ENCODE measurements around the gene ITFG2.

The ITFG2 gene

DNA sequence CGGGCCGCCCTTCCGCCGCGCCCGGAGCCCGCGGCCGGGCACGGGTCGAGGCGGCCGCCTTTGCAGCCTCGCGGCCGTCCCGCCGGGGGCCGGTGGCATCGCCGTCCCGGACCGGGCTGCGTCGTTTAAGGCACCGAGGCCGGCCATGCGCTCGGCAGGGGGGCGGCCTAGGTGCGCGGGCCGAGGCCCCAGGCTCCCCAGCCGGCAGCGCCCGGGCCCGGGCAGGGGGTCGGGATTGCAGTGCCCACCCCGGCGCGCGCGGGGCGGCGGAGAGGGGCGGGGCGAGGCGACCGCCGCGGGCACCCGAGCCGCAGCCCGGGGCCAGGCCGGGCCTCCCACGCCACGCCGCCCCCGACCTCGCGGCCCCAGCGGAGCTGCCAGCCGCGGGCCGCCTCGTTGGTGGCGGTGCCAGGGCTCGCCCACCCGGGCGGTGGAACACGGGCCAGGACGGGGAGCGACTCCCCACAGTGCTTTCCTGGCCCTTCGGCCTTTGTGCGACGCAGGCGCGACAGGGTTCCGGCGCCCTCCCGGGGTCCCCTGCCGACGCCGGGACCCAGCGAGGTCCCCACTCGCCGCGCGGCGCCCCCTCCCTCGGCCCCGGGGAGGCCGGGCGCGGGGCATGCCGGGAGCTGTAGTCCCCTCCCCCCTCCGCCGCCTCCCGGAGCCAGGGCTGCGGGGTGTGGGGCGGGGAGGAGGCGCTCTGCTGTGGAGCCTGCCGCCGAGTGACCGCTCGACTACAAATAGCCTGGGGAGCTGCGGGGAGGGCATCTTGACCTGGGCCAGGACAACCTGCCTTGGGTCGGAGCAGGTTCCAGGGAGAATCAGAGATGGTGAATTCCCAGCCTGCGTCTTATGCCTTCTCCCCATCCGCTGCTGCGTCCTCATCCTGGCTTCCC lies 16.9 kb upstream of the ITFG2 start:
- TF ChIP-seq, protein P1, sequence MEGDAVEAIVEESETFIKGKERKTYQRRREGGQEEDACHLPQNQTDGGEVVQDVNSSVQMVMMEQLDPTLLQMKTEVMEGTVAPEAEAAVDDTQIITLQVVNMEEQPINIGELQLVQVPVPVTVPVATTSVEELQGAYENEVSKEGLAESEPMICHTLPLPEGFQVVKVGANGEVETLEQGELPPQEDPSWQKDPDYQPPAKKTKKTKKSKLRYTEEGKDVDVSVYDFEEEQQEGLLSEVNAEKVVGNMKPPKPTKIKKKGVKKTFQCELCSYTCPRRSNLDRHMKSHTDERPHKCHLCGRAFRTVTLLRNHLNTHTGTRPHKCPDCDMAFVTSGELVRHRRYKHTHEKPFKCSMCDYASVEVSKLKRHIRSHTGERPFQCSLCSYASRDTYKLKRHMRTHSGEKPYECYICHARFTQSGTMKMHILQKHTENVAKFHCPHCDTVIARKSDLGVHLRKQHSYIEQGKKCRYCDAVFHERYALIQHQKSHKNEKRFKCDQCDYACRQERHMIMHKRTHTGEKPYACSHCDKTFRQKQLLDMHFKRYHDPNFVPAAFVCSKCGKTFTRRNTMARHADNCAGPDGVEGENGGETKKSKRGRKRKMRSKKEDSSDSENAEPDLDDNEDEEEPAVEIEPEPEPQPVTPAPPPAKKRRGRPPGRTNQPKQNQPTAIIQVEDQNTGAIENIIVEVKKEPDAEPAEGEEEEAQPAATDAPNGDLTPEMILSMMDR (IDR thresholded peaks at IDR 0.05; ENCODE audit: low read depth, low read length, missing control alignments), result no peak
- peak overlapping the region; percentile 76 for H3K4me3 ChIP-seq (ENCODE audit: low read depth, low read length)
- no peak for DNase-seq (ENCODE audit: low read depth)

DNA sequence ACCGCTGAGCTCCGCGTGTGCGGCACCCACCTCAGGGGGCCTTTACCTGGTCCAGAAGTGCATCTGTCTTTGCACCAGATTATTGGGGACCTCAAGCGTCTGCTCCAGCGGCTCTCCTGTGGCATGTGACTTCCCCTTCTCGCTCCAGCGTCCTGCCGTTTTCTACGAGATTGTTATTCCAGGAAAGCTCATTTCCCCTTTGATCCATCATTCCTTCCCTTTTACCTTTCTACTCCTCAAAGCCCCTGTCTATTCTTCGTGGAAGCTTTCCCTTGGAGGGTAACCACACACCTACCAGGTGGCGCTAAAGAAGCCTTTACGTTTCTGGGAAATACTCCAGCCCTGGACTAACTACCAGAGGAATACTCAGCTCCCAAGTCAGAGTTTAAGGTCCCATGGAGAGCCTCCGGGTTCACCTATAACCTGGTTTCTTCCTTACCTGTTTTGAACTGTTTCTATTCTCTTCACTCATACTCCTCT lies 16.2 kb upstream of the ITFG2 start:
- TF ChIP-seq, protein P1 (IDR thresholded peaks at IDR 0.05; ENCODE audit: low read depth, low read length, missing control alignments), result no peak
- H3K4me3 ChIP-seq (ENCODE audit: low read depth, low read length), result peak overlapping the region; percentile 76
- DNase-seq (ENCODE audit: low read depth), result no peak

DNA sequence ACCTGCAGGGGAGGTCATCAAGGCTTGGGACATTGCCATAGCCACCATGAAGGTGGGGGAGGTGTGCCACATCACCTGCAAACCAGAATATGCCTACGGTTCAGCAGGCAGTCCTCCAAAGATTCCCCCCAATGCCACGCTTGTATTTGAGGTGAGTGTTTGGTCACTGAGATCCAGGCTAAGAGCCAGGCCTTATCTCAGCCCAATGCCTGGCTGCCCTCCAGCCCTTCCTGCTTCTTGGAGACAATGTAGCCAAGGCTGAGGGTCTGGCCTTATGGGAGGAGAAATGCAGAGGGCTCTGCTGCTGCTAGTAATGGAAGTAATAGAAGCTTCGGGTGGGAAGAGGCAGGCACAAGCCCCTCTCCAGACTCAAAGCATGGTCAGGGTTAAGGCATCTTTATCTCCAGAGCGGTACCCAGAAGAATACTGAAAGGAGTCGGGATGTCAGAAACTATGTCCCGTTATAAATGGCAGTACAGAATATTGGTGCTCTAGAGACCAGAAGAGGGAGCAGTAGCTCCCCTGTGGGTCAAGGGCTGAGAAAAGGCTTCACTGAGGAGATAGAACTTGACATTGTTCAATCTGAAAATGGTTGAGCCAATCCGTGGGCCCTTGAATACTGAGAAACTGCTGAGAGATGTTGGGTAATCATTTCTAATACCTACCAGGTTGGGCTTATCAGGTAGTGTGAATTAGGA lies 14.6 kb upstream of the ITFG2 start:
- no peak overlapping the region for H3K4me3 ChIP-seq (ENCODE audit: low read depth, low read length)
- DNase-seq (ENCODE audit: low read depth), result no peak
- TF ChIP-seq, protein P1 (IDR thresholded peaks at IDR 0.05; ENCODE audit: low read depth, low read length, missing control alignments), result peak; percentile 8

DNA sequence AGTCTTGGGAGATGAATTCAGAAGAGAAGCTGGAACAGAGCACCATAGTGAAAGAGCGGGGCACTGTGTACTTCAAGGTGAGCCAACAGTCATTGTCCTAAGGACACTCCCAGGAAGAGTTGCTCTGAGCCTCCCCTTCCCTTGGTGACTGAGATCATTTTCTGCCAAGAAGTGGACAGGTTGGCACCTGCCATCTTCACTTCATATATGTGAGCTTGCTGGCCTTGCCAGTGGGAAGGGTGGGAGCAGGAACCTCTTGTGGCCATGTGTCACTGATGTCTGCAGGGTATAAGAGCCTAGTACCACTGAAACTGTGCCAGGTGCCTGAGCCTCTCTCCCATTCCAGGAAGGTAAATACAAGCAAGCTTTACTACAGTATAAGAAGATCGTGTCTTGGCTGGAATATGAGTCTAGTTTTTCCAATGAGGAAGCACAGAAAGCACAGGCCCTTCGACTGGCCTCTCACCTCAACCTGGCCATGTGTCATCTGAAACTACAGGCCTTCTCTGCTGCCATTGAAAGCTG lies 12.4 kb upstream of the ITFG2 start:
- no peak for DNase-seq (ENCODE audit: low read depth)
- no peak overlapping the region for H3K4me3 ChIP-seq (ENCODE audit: low read depth, low read length)
- TF ChIP-seq, protein P1 (IDR thresholded peaks at IDR 0.05; ENCODE audit: low read depth, low read length, missing control alignments), result no peak

DNA sequence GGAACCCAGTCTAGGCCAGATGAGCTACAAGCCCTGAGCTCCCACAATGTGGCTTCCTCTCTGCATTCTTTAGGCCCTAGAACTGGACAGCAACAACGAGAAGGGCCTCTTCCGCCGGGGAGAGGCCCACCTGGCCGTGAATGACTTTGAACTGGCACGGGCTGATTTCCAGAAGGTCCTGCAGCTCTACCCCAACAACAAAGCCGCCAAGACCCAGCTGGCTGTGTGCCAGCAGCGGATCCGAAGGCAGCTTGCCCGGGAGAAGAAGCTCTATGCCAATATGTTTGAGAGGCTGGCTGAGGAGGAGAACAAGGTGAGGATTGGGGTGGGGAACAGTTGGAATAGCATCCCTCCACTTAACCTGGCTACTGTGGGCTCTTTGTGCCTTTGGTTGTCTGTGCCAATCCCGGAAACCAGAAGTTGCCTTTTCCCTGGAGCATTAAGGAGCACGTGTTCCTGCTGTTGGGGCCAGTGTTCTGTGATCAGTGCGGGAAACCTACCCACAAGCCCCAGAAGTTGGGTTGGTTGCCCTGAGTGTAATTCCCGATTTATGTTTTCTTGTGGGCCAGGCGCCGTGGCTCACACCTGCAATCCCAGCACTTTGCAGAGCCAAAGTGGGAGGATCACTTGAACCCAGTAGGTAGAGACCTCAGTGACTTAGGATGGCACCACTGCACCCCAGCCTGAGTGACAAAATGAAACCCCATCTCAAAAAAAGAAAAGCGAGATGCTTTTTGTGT lies 11.3 kb upstream of the ITFG2 start:
- TF ChIP-seq, protein P1 (IDR thresholded peaks at IDR 0.05; ENCODE audit: low read depth, low read length, missing control alignments), result no peak
- no peak overlapping the region for H3K4me3 ChIP-seq (ENCODE audit: low read depth, low read length)
- no peak for DNase-seq (ENCODE audit: low read depth)

DNA sequence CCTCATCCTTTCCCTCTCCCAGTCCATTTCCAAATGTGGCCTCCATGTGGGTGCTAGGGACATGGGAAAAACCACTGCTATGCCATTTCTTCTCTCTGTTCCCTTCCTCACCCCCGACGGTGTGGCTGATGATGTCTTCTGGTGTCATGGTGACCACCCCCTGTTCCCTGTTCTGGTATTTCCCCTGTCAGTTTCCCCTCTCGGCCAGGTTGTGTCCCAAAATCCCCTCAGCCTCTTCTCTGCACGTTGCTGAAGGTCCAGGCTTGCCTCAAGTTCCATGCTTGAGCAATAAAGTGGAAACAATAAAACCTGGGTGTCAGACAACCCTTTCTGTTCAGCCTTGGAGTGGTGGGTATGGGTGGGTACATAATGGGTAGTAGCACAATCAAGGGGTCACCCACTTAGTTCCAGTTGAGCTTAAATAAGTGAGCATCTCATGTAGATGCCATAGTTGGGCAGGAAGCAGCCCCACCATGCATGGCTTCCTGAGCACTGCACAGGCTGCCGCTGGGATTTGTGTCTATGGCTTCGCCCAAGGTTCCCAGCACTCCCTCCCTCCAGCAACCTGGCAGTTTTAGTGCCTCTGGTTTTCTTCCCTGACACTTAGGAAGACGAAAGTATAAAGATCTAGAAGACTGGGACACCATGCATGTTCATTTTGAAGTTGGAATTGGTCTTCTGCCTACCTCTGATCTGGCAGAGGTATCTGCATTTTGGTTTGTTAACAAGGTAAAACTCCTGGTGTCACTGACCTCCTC lies 8.7 kb upstream of the ITFG2 start:
- TF ChIP-seq, protein P1 (IDR thresholded peaks at IDR 0.05; ENCODE audit: low read depth, low read length, missing control alignments), result no peak
- no peak for DNase-seq (ENCODE audit: low read depth)
- no peak overlapping the region for H3K4me3 ChIP-seq (ENCODE audit: low read depth, low read length)
